Pancreas (tissue), 10 donors: ENCODE measurements around the gene ARHGAP44. TPM values are rescaled to one million over a fixed set of nuclear protein-coding genes. Genes with fewer than 3 reads are reported as not detected.

Experiments
- ATAC-seq, 4 donors: fragments of 200-7000 bp; cut with Tn5 transposase; one replicate each; pipeline versions ENCODE4 v1.8.0 to v1.9.1; 2020; ENCODE audit warnings: mild to moderate bottlenecking in 4 of 4, moderate library complexity in 4 of 4
- DNase-seq, 6 donors: peaks; one replicate each; pipeline ENCODE4 v3.0.0-alpha.2; 2020
- FAIRE-seq: peaks from 2 replicates; lab custom pipeline; 2012; peaks lifted over from hg19 to GRCh38; lab: Jason Lieb, UNC
- H3K27ac ChIP-seq, 4 donors: fragments of 200-600 bp; sonication (generic); 1 replicate in 3 of 4; 2 replicates in 1 of 4; pipeline versions ENCODE4 v1.5.0 to v1.8.0; 2020
- H3K27me3 ChIP-seq, 4 donors: fragments of 200-600 bp; one replicate each; pipeline ENCODE4 v1.8.0; 2021
- H3K36me3 ChIP-seq, 3 donors: fragments of 200-600 bp; sonication (generic) in 1 of 3; one replicate each; pipeline versions ENCODE4 v1.5.0 to v1.8.0; 2020 to 2021
- H3K4me1 ChIP-seq, 3 donors: fragments of 200-600 bp; one replicate each; pipeline ENCODE4 v1.8.0; 2021
- H3K4me3 ChIP-seq, 4 donors: fragments of 200-600 bp; sonication (generic) in 2 of 4; one replicate each; pipeline versions ENCODE4 v1.5.0 to v1.8.0; 2020 to 2021
- H3K9me3 ChIP-seq, 4 donors: fragments of 200-600 bp; one replicate each; pipeline ENCODE4 v1.8.0; 2021
- CTCF ChIP-seq, 4 donors: fragments of 200-600 bp; sonication (generic) in 3 of 4; IDR thresholded peaks; one replicate each; pipeline versions ENCODE4 v1.5.0 to v1.8.0; 2021; ENCODE audit warnings: antibody characterized with exemption in 4 of 4
- WGBS, 2 donors: extraction: QIAGEN DNeasy Blood & Tissue Kit; methylation state at CpG; one replicate each; pipeline ENCODE4 v1.1.7; 2013; 5-methylcytosine and 5-hydroxymethylcytosine counted together
- intact Hi-C, 3 donors: fragments of 100-400 bp; cut with DNase I; formaldehyde crosslinking; loops; one replicate each; pipeline versions ENCODE4 v1.11.1 to v1.14.2; 2022
- microRNA-seq, 2 donors: library from miRNA; unstranded; fragments of <30 nt; microRNA quantifications; one replicate each; pipeline versions ENCODE4 to v1.1.0, GENCODE V29; 2019 to 2020
- polyA plus RNA-seq, 2 donors: library from polyadenylated mRNA; stranded (reverse); fragments of 200-250 nt; gene quantifications; one replicate each; pipeline ENCODE4 v1.2.3, GENCODE V29; 2013
- total RNA-seq, 6 donors: library from RNA; stranded (reverse); fragmentation: NEBNext Ultra II Directional in 4 of 6; extraction: Animal tissue kit (Norgen Biotek cat#: 25700) in 4 of 6; gene quantifications; one replicate each; pipeline versions ENCODE4 v1.2.1 to v1.2.4, GENCODE V29; 2021 to 2023
- donor health status: healthy with polysubstance abuse.
- donor health status: DM: no; HTN: no; CAD: no; lungs with moderate emphysema.
- donor health status: DM: no; HTN: no; CAD: no.
- donor health status: control.
- donor health status: control.
- donor health status: Bipolar disorder and iron deficiency.
- donor health status: DM: yes; HTN: yes; CAD: no.
- donor health status: DM: no; HTN: no; CAD: no.
- donor health status: DM: no; HTN: no; CAD: no.
- donor health status: DM: yes; HTN: yes; CAD: no.

The ARHGAP44 gene
- total and polyA plus RNA-seq, 8 donors = 3.4 to 7.5 (median 4.4) TPM

GRCh38 chr17:13031718-13032350 lies 242.5 kb downstream of the ARHGAP44 start:
- H3K4me3 ChIP-seq = no peak overlapping the region
- DNase-seq (peak in 4 of 6 donors; percentile 27 to 62 (median 41)), ATAC-seq (peak; percentile 70 to 90 (median 88)), FAIRE-seq (no peak)
- no peak overlapping the region for H3K27ac ChIP-seq
- intact Hi-C loops = no loop called here
- H3K36me3 ChIP-seq = no peaks in the 10 kb centered on the region
- H3K9me3 ChIP-seq = no peaks in the 10 kb centered on the region
- no peaks in the 10 kb centered on the region for H3K4me1 ChIP-seq
- peak; percentile 53 to 78 (median 72) for TF ChIP-seq CTCF (IDR thresholded peaks at IDR 0.05)
- 36 to 39% methylated on average over 16 of the region's 16 CpGs for WGBS, 2 donors
- H3K27me3 ChIP-seq = no peaks in the 10 kb centered on the region

- intact Hi-C loops = no loop called here
- no peak overlapping the region for H3K27ac ChIP-seq
- no peak for DNase-seq
- no peaks in the 10 kb centered on the region for H3K9me3 ChIP-seq
- no peak for ATAC-seq
- no peaks in the 10 kb centered on the region for H3K36me3 ChIP-seq
- no peak overlapping the region for H3K4me3 ChIP-seq
- FAIRE-seq = no peak
- H3K27me3 ChIP-seq = no peaks in the 10 kb centered on the region
- H3K4me1 ChIP-seq = no peaks in the 10 kb centered on the region
- TF ChIP-seq CTCF (IDR thresholded peaks at IDR 0.05) = no peak
- WGBS, 2 donors = 88 to 94% methylated on average over 1 of the region's 1 CpG
Measured at GRCh38 chr17:13035420-13035819, 246.1 kb downstream of the ARHGAP44 start.

GRCh38 chr17:13036751-13037150 lies 247.5 kb downstream of the ARHGAP44 start:
- Histone ChIP-seq H3K4me1 (no peaks in the 10 kb centered on the region), H3K9me3 (no peaks in the 10 kb centered on the region), H3K36me3 (no peaks in the 10 kb centered on the region), H3K4me3 (no peak overlapping the region), H3K27me3 (no peaks in the 10 kb centered on the region), H3K27ac (no peak overlapping the region)
- DNase-seq = no peak
- intact Hi-C loops = no loop called here
- no peak for ATAC-seq
- TF ChIP-seq CTCF (IDR thresholded peaks at IDR 0.05) = no peak
- FAIRE-seq = no peak

GRCh38 chr17:13038931-13039665 lies 249.8 kb downstream of the ARHGAP44 start:
- Histone ChIP-seq H3K4me3 (no peak overlapping the region), H3K9me3 (no peaks in the 10 kb centered on the region), H3K27ac (no peak overlapping the region), H3K4me1 (no peaks in the 10 kb centered on the region), H3K27me3 (no peaks in the 10 kb centered on the region), H3K36me3 (no peaks in the 10 kb centered on the region)
- intact Hi-C loops = no loop called here
- FAIRE-seq (no peak), DNase-seq (no peak), ATAC-seq (no peak)
- WGBS, 2 donors = 83 to 88% methylated on average over 4 of the region's 4 CpGs
- TF ChIP-seq CTCF (IDR thresholded peaks at IDR 0.05) = no peak

Small RNAs within 50 kb of the gene (microRNA-seq; reads per million reads assigned to microRNA genes)
- gene MIR1269B = 0 reads per million in 2 donors

Other genes with a start within 250 kb of the ARHGAP44 start
- under 1 TPM in 5 of 6 donors, not detected in 1; 0.08 to 0.37 (median 0.23) TPM for gene MYOCD, start 123.6 kb upstream of the ARHGAP44 start, total RNA-seq
- under 1 TPM; 0.14 to 0.27 TPM for gene MYOCD, start 123.6 kb upstream of the ARHGAP44 start, polyA plus RNA-seq
- 10 to 100 TPM; 19.6 to 27.0 (median 23.5) TPM for gene ELAC2, start 228.5 kb downstream of the ARHGAP44 start, total RNA-seq
- gene ELAC2, start 228.5 kb downstream of the ARHGAP44 start, polyA plus RNA-seq = 10 to 100 TPM; 28.1 to 39.2 TPM